Heart left ventricle (tissue), 16 donors: ENCODE measurements around the gene FGD4. TPM values are rescaled to one million over a fixed set of nuclear protein-coding genes. Genes with fewer than 3 reads are reported as not detected.

Source experiments
- ATAC-seq, 4 donors: fragments of 200-7000 bp; cut with Tn5 transposase; one replicate each; pipeline ENCODE4 v1.9.1; 2020 to 2022; ENCODE audit warnings: moderate library complexity in 4 of 4, mild to moderate bottlenecking in 3 of 4, moderate number of reproducible peaks in 1 of 4
- DNase-seq, 5 donors: peaks; one replicate each; pipeline ENCODE4 v3.0.0-alpha.2; 2020
- H3K27ac ChIP-seq, 12 donors: fragments of 200-600 bp; sonication (generic) in 4 of 12; one replicate each; pipeline versions ENCODE4 v1.5.0 to v1.8.0; 2016 to 2022; ENCODE audit warnings: mild to moderate bottlenecking in 2 of 12
- H3K27me3 ChIP-seq, 9 donors: fragments of 200-600 bp; sonication (generic) in 2 of 9; one replicate each; pipeline versions ENCODE4 v1.5.1 to v1.8.0; 2016 to 2022; ENCODE audit warnings: mild to moderate bottlenecking in 3 of 9
- H3K36me3 ChIP-seq, 9 donors: fragments of 200-600 bp; sonication (generic) in 2 of 9; one replicate each; pipeline versions ENCODE4 v1.5.0 to v1.8.0; 2018 to 2022; ENCODE audit warnings: mild to moderate bottlenecking in 2 of 9
- H3K4me1 ChIP-seq, 12 donors: fragments of 200-600 bp; sonication (generic) in 4 of 12; one replicate each; pipeline versions ENCODE4 v1.5.0 to v1.8.0; 2016 to 2022; ENCODE audit warnings: mild to moderate bottlenecking in 3 of 12
- H3K4me3 ChIP-seq, 12 donors: fragments of 200-600 bp; sonication (generic) in 4 of 12; one replicate each; pipeline versions ENCODE4 v1.5.0 to v1.8.0; 2017 to 2022; ENCODE audit warnings: mild to moderate bottlenecking in 9 of 12, moderate library complexity in 4 of 12
- H3K9me3 ChIP-seq, 12 donors: fragments of 200-600 bp; sonication (generic) in 4 of 12; one replicate each; pipeline versions ENCODE4 v1.5.0 to v1.8.0; 2016 to 2022; ENCODE audit warnings: mild to moderate bottlenecking in 1 of 12
- POLR2A ChIP-seq, 2 donors: fragments of 450-650 bp; IDR thresholded peaks; one replicate each; pipeline ENCODE4 v1.6.1; 2017; ENCODE audit warnings: antibody characterized with exemption in 2 of 2, mild to moderate bottlenecking in 2 of 2, moderate library complexity in 2 of 2
- WGBS, 4 donors: extraction: QIAGEN DNeasy Blood & Tissue Kit in 2 of 4; methylation state at CpG; one replicate each; pipeline versions ENCODE4 v1.1.5 to v1.1.7; 2013 to 2018; 5-methylcytosine and 5-hydroxymethylcytosine counted together
- intact Hi-C, 10 donors: fragments of 100-400 bp; cut with DNase I; formaldehyde crosslinking; loops; one replicate each; pipeline versions ENCODE4 v1.11.1 to v1.14.2; 2022
- polyA plus RNA-seq, 2 donors: library from polyadenylated mRNA; stranded (reverse); fragments of 200-250 nt; gene quantifications; one replicate each; pipeline ENCODE4 v1.2.3, GENCODE V29; 2013
- total RNA-seq, 9 donors: library from RNA; depleted of rRNA in 2 of 9; stranded (reverse); fragments of >200 nt in 2 of 9; fragmentation: NEBNext Ultra II Directional in 3 of 9; extraction: Animal tissue kit (Norgen Biotek cat#: 25700) in 3 of 9; gene quantifications; one replicate each; pipeline versions ENCODE4 v1.1.0 to v1.2.4, GENCODE V29; 2016 to 2023
- TF ChIP-seq, protein P1 (sequence below), 12 donors: fragments of 200-600 bp; sonication (generic) in 4 of 12; IDR thresholded peaks; one replicate each; pipeline versions ENCODE4 v1.5.0 to v1.8.0; 2018 to 2022; ENCODE audit warnings: antibody characterized with exemption in 12 of 12, mild to moderate bottlenecking in 5 of 12
- donor health status: ischemic (EF 13 %, LVEDD 7.1; RV severe dilation, severe dysfunction).
- donor health status: healthy with polysubstance abuse.
- donor health status: DM: no; HTN: yes; CAD: no.
- donor health status: DM: no; HTN: no; CAD: no.
- donor health status: ischemic (EF 25% LVEDD 6.9; RV normal size, moderate dysfunction).
- donor health status: ischemic (EF 25% LVEDD 5.7; RV mildly dilated, moderate dysfunction).
- donor health status: healthy.
- donor health status: DM: yes; HTN: yes; CAD: no.
- donor health status: ischemic (EF 35%, LVEDD 5.7; RV mildly dilated, moderate dysfunction).
- donor health status: nonischemic (EF 11% LVEDD 7.7; RV severe dilation, severe dysfunction).
- donor health status: DM: yes; HTN: yes; CAD: no.
- donor health status: PGD.
- donor health status: ischemic (EF 29% LVEDD 5.4; RV normal size, mild dysfunction).
- donor health status: nonischemic (EF 23%, LVEDD 6.1; RV moderate dilation, normal function).

The FGD4 gene
- total and polyA plus RNA-seq, 11 donors, result 4.5 to 36.8 (median 28.2) TPM

DNA sequence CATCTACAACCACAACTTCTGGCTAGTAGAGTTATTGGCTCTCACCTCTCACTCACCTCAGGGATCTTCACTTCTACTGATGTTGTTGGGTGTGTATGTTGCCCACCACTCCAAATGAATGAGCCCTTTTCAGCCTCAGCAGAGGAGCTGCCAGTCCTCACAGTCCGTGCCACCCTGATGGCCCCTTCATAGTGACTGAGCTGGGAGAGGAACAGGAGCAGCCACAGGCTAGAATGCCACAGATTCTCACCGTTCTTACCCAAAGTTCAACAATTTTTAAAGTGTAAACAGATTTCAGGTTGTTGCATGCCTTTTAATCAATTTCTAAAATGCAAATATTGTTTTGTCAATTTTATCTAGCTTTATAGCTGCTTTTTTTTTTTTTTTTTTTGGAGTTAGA lies 205.2 kb downstream of the FGD4 start:
- no peak for DNase-seq
- peaks cover 0 to 30% (median 5%) of the 10 kb centered on the region in 12 donors for H3K4me1 ChIP-seq
- no peaks in the 10 kb centered on the region for H3K27me3 ChIP-seq
- peaks cover 0 to 96% (median 83%) of the 10 kb centered on the region in 9 donors for H3K36me3 ChIP-seq
- peak overlapping the region in 1 of 12 donors; percentile 21 for H3K27ac ChIP-seq
- no peaks in the 10 kb centered on the region for H3K9me3 ChIP-seq
- H3K4me3 ChIP-seq, result no peak overlapping the region
- no peak for ATAC-seq
- intact Hi-C loops, result no loop called here
- TF ChIP-seq POLR2A (IDR thresholded peaks at IDR 0.05), result no peak
- TF ChIP-seq, protein P1, sequence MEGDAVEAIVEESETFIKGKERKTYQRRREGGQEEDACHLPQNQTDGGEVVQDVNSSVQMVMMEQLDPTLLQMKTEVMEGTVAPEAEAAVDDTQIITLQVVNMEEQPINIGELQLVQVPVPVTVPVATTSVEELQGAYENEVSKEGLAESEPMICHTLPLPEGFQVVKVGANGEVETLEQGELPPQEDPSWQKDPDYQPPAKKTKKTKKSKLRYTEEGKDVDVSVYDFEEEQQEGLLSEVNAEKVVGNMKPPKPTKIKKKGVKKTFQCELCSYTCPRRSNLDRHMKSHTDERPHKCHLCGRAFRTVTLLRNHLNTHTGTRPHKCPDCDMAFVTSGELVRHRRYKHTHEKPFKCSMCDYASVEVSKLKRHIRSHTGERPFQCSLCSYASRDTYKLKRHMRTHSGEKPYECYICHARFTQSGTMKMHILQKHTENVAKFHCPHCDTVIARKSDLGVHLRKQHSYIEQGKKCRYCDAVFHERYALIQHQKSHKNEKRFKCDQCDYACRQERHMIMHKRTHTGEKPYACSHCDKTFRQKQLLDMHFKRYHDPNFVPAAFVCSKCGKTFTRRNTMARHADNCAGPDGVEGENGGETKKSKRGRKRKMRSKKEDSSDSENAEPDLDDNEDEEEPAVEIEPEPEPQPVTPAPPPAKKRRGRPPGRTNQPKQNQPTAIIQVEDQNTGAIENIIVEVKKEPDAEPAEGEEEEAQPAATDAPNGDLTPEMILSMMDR (IDR thresholded peaks at IDR 0.05), result no peak
- WGBS, 4 donors, result 72 to 96% (median 87%) methylated on average over 2 of the region's 2 CpGs

DNA sequence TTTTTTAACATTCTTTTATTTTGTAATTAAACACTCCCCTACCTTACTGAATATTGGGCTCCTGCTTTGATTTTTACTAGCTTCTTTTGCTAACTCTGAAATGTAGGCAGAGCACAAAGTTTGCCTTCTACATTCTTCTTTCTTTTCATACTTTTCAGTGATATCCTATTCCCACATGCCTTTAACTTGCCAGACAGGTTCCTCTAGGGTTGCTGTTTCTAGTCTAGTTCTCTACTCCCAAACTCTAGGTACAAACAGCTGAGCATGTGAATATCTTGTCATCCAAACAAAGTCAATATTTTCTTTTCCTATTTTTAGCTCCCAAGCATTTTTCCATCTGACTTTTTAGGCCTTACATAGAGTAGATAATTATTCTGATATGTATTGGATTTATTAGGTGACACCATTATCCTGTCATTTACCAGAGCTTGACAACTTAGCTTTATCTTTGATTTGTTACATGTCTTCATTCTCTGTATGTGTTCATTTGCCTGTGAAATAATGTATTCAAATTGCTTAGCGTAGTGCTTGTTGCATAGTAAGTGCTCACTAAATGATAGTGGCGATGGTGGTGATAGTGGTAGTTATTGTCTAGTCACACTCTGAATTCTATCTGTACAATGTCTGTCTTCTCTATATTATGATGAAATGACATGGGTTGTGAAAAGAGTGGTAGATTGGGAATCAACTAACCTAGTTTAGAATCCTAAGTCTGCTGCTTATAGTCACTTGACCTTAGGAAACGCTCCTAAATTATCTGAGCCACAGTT lies 206.2 kb downstream of the FGD4 start:
- DNase-seq (no peak), ATAC-seq (no peak)
- intact Hi-C loops, result loop anchor here in 1 of 10 donors (5.0 kb wide), 1 partner anchor 148 kb away; no protein-coding TSS in a partner anchor
- Histone ChIP-seq H3K4me1 (peaks cover 0 to 24% (median 5%) of the 10 kb centered on the region in 12 donors), H3K36me3 (peaks cover 0 to 96% (median 83%) of the 10 kb centered on the region in 9 donors), H3K27me3 (no peaks in the 10 kb centered on the region), H3K27ac (no peak overlapping the region), H3K4me3 (no peak overlapping the region), H3K9me3 (no peaks in the 10 kb centered on the region)
- TF ChIP-seq, protein P1 (IDR thresholded peaks at IDR 0.05), result no peak
- no peak for TF ChIP-seq POLR2A (IDR thresholded peaks at IDR 0.05)
- 93 to 98% (median 95%) methylated on average over 3 of the region's 3 CpGs for WGBS, 4 donors

DNA sequence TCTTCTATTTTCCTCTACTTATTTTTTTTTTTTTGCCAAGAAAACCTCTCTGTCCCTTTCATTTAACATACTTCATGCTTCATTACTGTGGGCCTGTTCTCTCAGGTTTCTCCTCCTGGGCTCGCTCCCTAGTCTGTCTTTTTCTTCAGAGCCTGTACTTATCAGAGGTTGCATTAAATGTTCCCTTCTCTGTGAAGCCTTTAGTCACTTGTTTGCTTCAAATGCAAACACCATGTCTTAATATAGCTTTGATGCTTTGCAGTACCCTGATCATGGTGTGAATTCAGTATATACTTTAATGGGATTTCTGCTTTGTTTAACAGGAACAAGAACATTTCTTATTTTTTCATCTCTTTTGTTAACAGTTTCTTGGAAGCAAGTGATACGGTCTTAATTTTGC lies 207.1 kb downstream of the FGD4 start:
- Histone ChIP-seq H3K27ac (no peak overlapping the region), H3K36me3 (peaks cover 0 to 98% (median 83%) of the 10 kb centered on the region in 9 donors), H3K4me3 (no peak overlapping the region), H3K4me1 (peaks cover 0 to 25% (median 5%) of the 10 kb centered on the region in 12 donors), H3K27me3 (no peaks in the 10 kb centered on the region), H3K9me3 (no peaks in the 10 kb centered on the region)
- TF ChIP-seq POLR2A (IDR thresholded peaks at IDR 0.05), result no peak
- TF ChIP-seq, protein P1 (IDR thresholded peaks at IDR 0.05), result no peak
- WGBS, 4 donors, result 85 to 97% (median 93%) methylated on average over 2 of the region's 2 CpGs
- DNase-seq (no peak), ATAC-seq (no peak)
- intact Hi-C loops, result loop anchor here in 1 of 10 donors (5.0 kb wide), 1 partner anchor 149 kb away; no protein-coding TSS in a partner anchor

DNA sequence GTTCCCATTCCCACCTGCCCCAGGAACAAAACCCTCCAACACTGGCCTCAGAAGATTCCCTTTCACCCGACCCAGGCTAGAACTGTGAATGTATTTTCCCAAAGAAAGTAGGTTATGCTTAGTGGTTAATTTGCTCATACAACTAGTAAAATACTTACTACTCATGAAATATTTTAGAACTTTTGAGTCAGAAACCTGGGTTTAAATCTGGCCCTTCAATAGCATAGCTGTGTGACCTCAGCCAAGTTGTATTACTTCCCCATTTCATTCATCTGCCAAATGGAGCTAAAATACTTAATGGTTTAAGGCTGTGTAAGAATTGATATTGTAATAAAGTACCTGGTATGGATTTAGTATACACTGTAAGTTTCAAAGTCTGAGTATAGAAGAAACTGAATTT lies 210.6 kb downstream of the FGD4 start:
- 88 to 94% (median 89%) methylated on average over 1 of the region's 1 CpG for WGBS, 4 donors
- Histone ChIP-seq H3K9me3 (no peaks in the 10 kb centered on the region), H3K27ac (no peak overlapping the region), H3K4me1 (peaks cover 0 to 35% (median 14%) of the 10 kb centered on the region in 12 donors), H3K4me3 (no peak overlapping the region), H3K27me3 (no peaks in the 10 kb centered on the region), H3K36me3 (peaks cover 0 to 98% (median 90%) of the 10 kb centered on the region in 9 donors)
- ATAC-seq (no peak), DNase-seq (no peak)
- TF ChIP-seq POLR2A (IDR thresholded peaks at IDR 0.05), result no peak
- TF ChIP-seq, protein P1 (IDR thresholded peaks at IDR 0.05), result no peak
- intact Hi-C loops, result loop anchor here in 2 of 10 donors (5.0 kb wide), 1 partner anchor 153 kb away; no protein-coding TSS in a partner anchor
